Measurements from ENCODE around the gene P2RY11.
A peak's percentile ranks its signal among the peaks of the same experiment; 100 is the strongest.

Gene P2RY11

GRCh38 chr19:10111405-10111811 lies at the start of gene P2RY11:
TSS of gene P2RY11 (plus strand) at chr19:10111693. CDS start at chr19:10111722, 29 bp downstream.
- no peak for DNase-seq

GRCh38 chr19:10061717-10062310 lies 49.7 kb upstream of the P2RY11 start:
- no peak for DNase-seq

GRCh38 chr19:10068205-10068604 lies 43.3 kb upstream of the P2RY11 start:
- DNase-seq: no peak

- no peak for DNase-seq
Measured at GRCh38 chr19:10069046-10069445, 42.4 kb upstream of the P2RY11 start.

GRCh38 chr19:10070730-10071446 lies 40.6 kb upstream of the P2RY11 start:
- DNase-seq: no peak

- DNase-seq: no peak
Measured at GRCh38 chr19:10074153-10074552, 37.3 kb upstream of the P2RY11 start.

GRCh38 chr19:10076535-10076934 lies 35.0 kb upstream of the P2RY11 start:
- DNase-seq: no peak

GRCh38 chr19:10078329-10078728 lies 33.2 kb upstream of the P2RY11 start:
- no peak for DNase-seq

- no peak for DNase-seq
Measured at GRCh38 chr19:10079031-10079453, 32.5 kb upstream of the P2RY11 start.

GRCh38 chr19:10083911-10084310 lies 27.6 kb upstream of the P2RY11 start:
- no peak for DNase-seq

GRCh38 chr19:10084803-10085202 lies 26.7 kb upstream of the P2RY11 start:
- no peak for DNase-seq

- DNase-seq: peak; percentile 75
Measured at GRCh38 chr19:10085641-10086590, 25.6 kb upstream of the P2RY11 start, which contains the start of gene SHFL. TSS of gene SHFL (plus strand) at chr19:10086317. CDS start at chr19:10086428, 111 bp downstream.

- peak; percentile 46 for DNase-seq
Measured at GRCh38 chr19:10086591-10087192, 24.8 kb upstream of the P2RY11 start.

- no peak for DNase-seq
Measured at GRCh38 chr19:10087296-10088061, 24.0 kb upstream of the P2RY11 start.

- DNase-seq: no peak
Measured at GRCh38 chr19:10088949-10089554, 22.4 kb upstream of the P2RY11 start.

- DNase-seq: no peak
Measured at GRCh38 chr19:10089801-10090375, 21.6 kb upstream of the P2RY11 start.

- DNase-seq: no peak
Measured at GRCh38 chr19:10091370-10091687, 20.2 kb upstream of the P2RY11 start.

GRCh38 chr19:10091895-10092641 lies 19.4 kb upstream of the P2RY11 start:
- DNase-seq: no peak

GRCh38 chr19:10092648-10093294 lies 18.7 kb upstream of the P2RY11 start:
- no peak for DNase-seq

Measured in left hindlimb (tissue), 1 donor.